K562 (cell line): ENCODE measurements around the gene SLCO2A1. TPM values are rescaled to one million over a fixed set of nuclear protein-coding genes. Genes with fewer than 3 reads are reported as not detected.
A peak's percentile ranks its signal among the peaks of the same experiment; 100 is the strongest.

ENCODE experiments used
- ARID1B ChIP-seq: fragments of 450-650 bp; IDR thresholded peaks from 2 replicates; pipeline ENCODE4 v1.6.1; 2016; ENCODE audit warnings: antibody characterized with exemption, mild to moderate bottlenecking, inconsistent platforms
- ARNT ChIP-seq, 2 experiments: fragments of 450-650 bp; IDR thresholded peaks; 2 replicates each; pipeline ENCODE4 v1.6.1; 2016; ENCODE audit warnings: mild to moderate bottlenecking in 1 of 2
- ATF2 ChIP-seq: sonication (generic); formaldehyde crosslinking; IDR thresholded peaks from 2 replicates; pipeline ENCODE4 v1.8.1; 2022; ENCODE audit warnings: missing genetic modification reagents
- BACH1 ChIP-seq: fragments of 200-800 bp; sonication (Bioruptor generic); IDR thresholded peaks from 2 replicates; pipeline ENCODE4 v1.6.1; 2016; ENCODE audit warnings: missing genetic modification characterization, missing compliant biosample characterization
- CBX5 ChIP-seq: IDR thresholded peaks from 2 replicates; pipeline ENCODE4 v1.6.1; 2014; ENCODE audit warnings: low read depth, borderline replicate concordance
- CEBPZ ChIP-seq: fragments of 150-350 bp; IDR thresholded peaks from 2 replicates; pipeline ENCODE4 v1.6.1; 2014; ENCODE audit warnings: low read depth, mild to moderate bottlenecking, low read length, borderline replicate concordance
- CLOCK ChIP-seq: fragments of 250-450 bp; sonication (Bioruptor Pico); IDR thresholded peaks from 2 replicates; pipeline ENCODE4 v1.4.0; 2020; ENCODE audit warnings: mild to moderate bottlenecking, moderate library complexity, borderline replicate concordance
- ELF1 ChIP-seq: fragments of 200-800 bp; sonication (Bioruptor generic); IDR thresholded peaks from 2 replicates; pipeline ENCODE4 v1.6.1; 2016; ENCODE audit warnings: missing genetic modification characterization, missing compliant biosample characterization
- GABPA ChIP-seq: fragments of 200-800 bp; sonication (Bioruptor generic); conservative IDR thresholded peaks from 2 replicates; pipeline ENCODE4 v1.6.1; 2016; ENCODE audit warnings: low read depth, missing genetic modification characterization, missing compliant biosample characterization
- KDM5B ChIP-seq: fragments of 200-600 bp; sonication (generic); IDR thresholded peaks from 2 replicates; pipeline ENCODE4 v1.6.1; 2012; ENCODE audit warnings: low read depth, mild to moderate bottlenecking, moderate library complexity, low read length, control low read depth, inconsistent platforms; ENCODE audit not compliant: insufficient replicate concordance
- KLF10 ChIP-seq: fragments of 250-450 bp; sonication (Bioruptor Pico); IDR thresholded peaks from 2 replicates; pipeline ENCODE4 v1.6.1; 2021; ENCODE audit warnings: matching md5 sums
- LEF1 ChIP-seq: fragments of 450-650 bp; IDR thresholded peaks from 2 replicates; pipeline ENCODE4 v1.6.1; 2016; ENCODE audit warnings: mild to moderate bottlenecking
- POLR2H ChIP-seq: IDR thresholded peaks from 2 replicates; pipeline ENCODE4 v1.6.1; 2016; ENCODE audit warnings: missing genetic modification characterization, low read depth, mild to moderate bottlenecking, control low read depth, missing compliant biosample characterization, moderate library complexity
- POLR3G ChIP-seq: IDR thresholded peaks from 2 replicates; pipeline ENCODE4 v1.6.1; 2011; ENCODE audit not compliant: insufficient read length, insufficient replicate concordance; ENCODE audit errors: extremely low read depth
- SRSF1 ChIP-seq: fragments of 200-400 bp; formaldehyde crosslinking; IDR thresholded peaks from 2 replicates; pipeline ENCODE4 v1.6.1; 2017; ENCODE audit warnings: mild to moderate bottlenecking, low read depth, low read length, moderate library complexity
- ZBTB26 ChIP-seq: fragments of 450-650 bp; formaldehyde crosslinking; IDR thresholded peaks from 2 replicates; pipeline ENCODE4 v1.4.0; 2022; ENCODE audit warnings: missing genetic modification characterization
- ZBTB43 ChIP-seq: sonication (generic); formaldehyde crosslinking; IDR thresholded peaks from 2 replicates; pipeline ENCODE4 v1.8.0; 2023; ENCODE audit warnings: mild to moderate bottlenecking, missing genetic modification reagents
- ZEB2 ChIP-seq: fragments of 450-650 bp; IDR thresholded peaks from 2 replicates; pipeline ENCODE4 v1.6.1; 2016
- ZNF263 ChIP-seq: sonication (generic); formaldehyde crosslinking; IDR thresholded peaks from 2 replicates; pipeline ENCODE4 v1.8.0; 2022; ENCODE audit warnings: mild to moderate bottlenecking, missing genetic modification reagents, borderline replicate concordance
- polyA plus RNA-seq, 8 experiments: library from polyadenylated mRNA; depleted of rRNA in 4 of 8; stranded (reverse) in 5 of 8; unstranded in 3 of 8; fragments of >200 nt; fragmentation: Nextera tagmentation in 2 of 8; fragmentation: Illumina TruSeq in 1 of 8; extraction: Ambion mirVana in 2 of 8; extraction: Trizol in 1 of 8; gene quantifications; 2 replicates each; pipeline versions ENCODE4 v1.2.1 to v1.2.3, GENCODE V29; 2011 to 2014; ENCODE audit warnings: inconsistent platforms in 1 of 8, missing spikeins in 1 of 8
- total RNA-seq, 7 experiments: library from RNA; depleted of rRNA in 6 of 7; stranded (reverse); fragments of >200 nt in 6 of 7; fragmentation: Illumina TruSeq in 2 of 7; extraction: Trizol in 2 of 7; gene quantifications; 2 replicates each; pipeline versions ENCODE4 v1.2.1 to v1.2.3, GENCODE V29; 2011 to 2021; ENCODE audit warnings: low replicate concordance in 1 of 7

SLCO2A1 gene
- total and polyA plus RNA-seq, 9 of the 15 experiments (the other 6 are each of a cell fraction or from before 2014, with no cell fraction given) = 0.16 to 1.0 TPM; not detected in 7

- TF ChIP-seq CEBPZ (no peak), ARNT (IDR thresholded peaks at IDR 0.05) (no peak), SRSF1 (no peak), ATF2 (no peak), ZBTB26 (CRISPR knock-in tag) (no peak), POLR2H (tag) (no peak), CBX5 (no peak), ZBTB43 (no peak), KLF10 (CRISPR knock-in tag) (no peak), CLOCK (no peak), ELF1 (tag) (no peak), BACH1 (tag) (no peak), ZEB2 (peak; percentile 61; the same call in 1 of the 2 replicates), ARID1B (peak; percentile 92), POLR3G (no peak), ZNF263 (CRISPR knock-in tag) (no peak), GABPA (no peak), LEF1 (no peak), KDM5B (no peak)
Measured at GRCh38 chr3:133943639-133944141, 86.0 kb downstream of the SLCO2A1 start (continued).
